Left ventricle myocardium superior (tissue), 1 donor: ENCODE data around the gene ASXL1. TPM values are rescaled to one million over a fixed set of nuclear protein-coding genes. Genes with fewer than 3 reads are reported as not detected.

Source experiments
- ATAC-seq: fragments of 200-7000 bp; cut with Tn5 transposase; one replicate; pipeline ENCODE4 v1.9.1; 2020; ENCODE audit warnings: mild to moderate bottlenecking, moderate library complexity
- DNase-seq: peaks from one replicate; pipeline ENCODE4 v3.0.0-alpha.2; 2020
- intact Hi-C: fragments of 100-400 bp; cut with micrococcal nuclease; formaldehyde crosslinking; loops from one replicate; pipeline ENCODE4 v1.11.0; 2022
- total RNA-seq: library from RNA; stranded (reverse); fragmentation: NEBNext Ultra II Directional; extraction: Animal tissue kit (Norgen Biotek cat#: 25700); gene quantifications from one replicate; pipeline ENCODE4 v1.2.1, GENCODE V29; 2021
- donor health status: DM: no; HTN: yes; CAD: no; lungs with severe emphysema.

ASXL1 gene
- total RNA-seq, 1 donor from 2014 or later: 25.7 TPM

DNA sequence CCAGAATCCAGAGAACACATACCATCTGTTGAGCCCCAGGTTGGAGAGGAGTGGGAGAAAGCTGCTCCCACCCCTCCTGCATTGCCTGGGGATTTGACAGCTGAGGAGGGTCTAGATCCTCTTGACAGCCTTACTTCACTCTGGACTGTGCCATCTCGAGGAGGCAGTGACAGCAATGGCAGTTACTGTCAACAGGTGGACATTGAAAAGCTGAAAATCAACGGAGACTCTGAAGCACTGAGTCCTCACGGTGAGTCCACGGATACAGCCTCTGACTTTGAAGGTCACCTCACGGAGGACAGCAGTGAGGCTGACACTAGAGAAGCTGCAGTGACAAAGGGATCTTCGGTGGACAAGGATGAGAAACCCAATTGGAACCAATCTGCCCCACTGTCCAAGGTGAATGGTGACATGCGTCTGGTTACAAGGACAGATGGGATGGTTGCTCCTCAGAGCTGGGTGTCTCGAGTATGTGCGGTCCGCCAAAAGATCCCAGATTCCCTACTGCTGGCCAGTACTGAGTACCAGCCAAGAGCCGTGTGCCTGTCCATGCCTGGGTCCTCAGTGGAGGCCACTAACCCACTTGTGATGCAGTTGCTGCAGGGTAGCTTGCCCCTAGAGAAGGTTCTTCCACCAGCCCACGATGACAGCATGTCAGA lies 77.4 kb downstream of the ASXL1 start:
- DNase-seq (no peak), ATAC-seq (no peak)
- intact Hi-C loops: no loop called here

- intact Hi-C loops: no loop called here
- no peak for ATAC-seq
- DNase-seq: no peak
These were observed 78.2 kb downstream of the ASXL1 start for GRCh38 chr20:32436142-32436861.

DNA sequence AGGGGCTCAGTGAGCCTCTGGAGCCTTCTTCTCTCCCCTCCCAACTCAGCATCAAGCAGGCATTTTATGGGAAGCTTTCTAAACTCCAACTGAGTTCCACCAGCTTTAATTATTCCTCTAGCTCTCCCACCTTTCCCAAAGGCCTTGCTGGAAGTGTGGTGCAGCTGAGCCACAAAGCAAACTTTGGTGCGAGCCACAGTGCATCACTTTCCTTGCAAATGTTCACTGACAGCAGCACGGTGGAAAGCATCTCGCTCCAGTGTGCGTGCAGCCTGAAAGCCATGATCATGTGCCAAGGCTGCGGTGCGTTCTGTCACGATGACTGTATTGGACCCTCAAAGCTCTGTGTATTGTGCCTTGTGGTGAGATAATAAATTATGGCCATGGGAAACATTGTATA lies 78.8 kb downstream of the ASXL1 start:
- intact Hi-C loops: no loop called here

GRCh38 chr20:32437391-32438074 lies 79.4 kb downstream of the ASXL1 start:
- intact Hi-C loops: no loop called here
- ATAC-seq (no peak), DNase-seq (no peak)

More for the DNA sequence above, 78.8 kb downstream of the ASXL1 start:
- ATAC-seq (no peak), DNase-seq (no peak)

- DNase-seq (no peak), ATAC-seq (no peak)
- intact Hi-C loops: no loop called here
These were observed 80.3 kb downstream of the ASXL1 start for GRCh38 chr20:32438331-32438858.

DNA sequence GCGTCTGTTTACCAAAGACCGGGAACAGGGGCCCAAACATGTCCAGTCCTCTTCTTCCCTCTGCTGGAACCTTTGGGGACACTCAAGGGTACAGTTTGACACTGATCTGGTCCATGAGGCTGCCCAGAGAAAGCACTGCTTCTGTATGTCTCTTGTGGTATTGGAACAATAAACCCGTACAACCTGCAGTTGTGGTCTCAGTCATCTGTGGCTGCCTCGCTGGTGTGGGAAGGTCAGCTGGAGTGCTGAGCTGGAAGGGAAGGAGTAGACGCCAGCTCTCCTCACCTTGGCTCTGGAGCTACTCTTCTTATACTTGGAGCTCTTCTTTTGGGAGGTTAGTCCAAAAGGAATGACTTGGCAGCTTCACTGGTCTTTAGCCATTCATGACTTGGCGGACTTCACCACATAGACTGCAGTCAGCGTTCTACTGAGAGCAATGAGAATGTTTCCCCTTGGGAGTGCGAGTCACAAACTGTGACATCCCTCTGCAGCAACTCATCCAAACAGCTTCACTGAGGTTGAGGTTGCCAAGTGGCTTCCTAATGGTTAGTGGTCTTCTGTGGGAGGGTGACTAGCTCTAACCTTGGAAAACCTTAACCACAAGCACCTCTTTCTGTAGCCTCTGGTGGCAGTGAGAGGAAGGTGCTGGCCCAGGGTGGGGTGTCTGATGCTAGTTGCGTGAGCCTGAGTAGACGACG lies 81.2 kb downstream of the ASXL1 start:
- intact Hi-C loops: no loop called here
- ATAC-seq (no peak), DNase-seq (no peak)

DNA sequence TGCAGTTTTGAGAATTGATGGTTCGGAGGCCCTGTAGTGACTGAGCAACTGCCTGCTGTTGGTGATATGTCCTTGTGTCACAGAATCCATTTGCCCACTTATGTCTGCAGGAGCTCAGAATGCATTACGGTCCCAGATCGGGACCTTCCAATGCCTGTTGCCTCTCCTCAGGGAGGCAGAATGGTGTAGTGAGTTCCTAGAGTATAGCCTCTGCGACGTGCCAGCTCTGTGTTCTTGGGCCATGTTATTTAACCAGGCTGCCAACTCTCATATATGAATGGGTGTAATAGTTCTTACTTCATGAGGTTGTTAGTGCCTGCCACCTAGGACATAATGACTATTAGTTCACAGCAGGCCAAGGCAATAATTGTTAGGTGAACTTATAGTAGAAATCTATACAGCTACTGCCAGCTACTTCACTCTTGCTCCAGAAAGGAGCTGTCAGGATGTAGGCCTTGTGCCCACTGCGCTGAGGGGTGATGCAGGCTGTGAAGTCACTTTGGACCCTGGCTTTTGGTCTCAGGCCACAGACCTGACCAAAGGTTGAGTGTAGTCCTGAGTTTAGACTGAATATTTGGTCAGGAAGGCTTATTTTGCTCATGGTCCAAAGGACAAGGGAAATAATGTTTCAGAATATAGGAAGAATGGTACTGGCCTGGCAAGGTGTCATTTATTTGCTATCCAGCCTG lies 82.1 kb downstream of the ASXL1 start:
- DNase-seq (no peak), ATAC-seq (no peak)

DNA sequence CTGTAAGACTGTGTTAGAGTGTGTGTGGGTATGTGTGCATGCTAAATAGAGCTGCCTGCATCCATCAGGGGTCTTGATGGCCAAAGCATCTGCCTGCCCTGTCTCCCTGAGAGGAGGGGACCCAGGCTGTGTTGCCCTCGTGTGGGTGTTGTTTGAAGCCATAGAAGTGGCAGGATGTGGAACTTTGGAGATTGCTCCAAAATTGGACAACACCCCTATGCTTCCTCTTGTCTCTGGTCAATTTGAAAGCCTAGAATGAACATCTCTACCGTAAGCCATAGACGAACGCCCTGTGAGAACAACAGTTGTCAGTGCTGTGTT lies 82.6 kb downstream of the ASXL1 start:
- DNase-seq (no peak), ATAC-seq (no peak)
- intact Hi-C loops: no loop called here

More for the DNA sequence above, 82.1 kb downstream of the ASXL1 start:
- intact Hi-C loops: no loop called here

DNA sequence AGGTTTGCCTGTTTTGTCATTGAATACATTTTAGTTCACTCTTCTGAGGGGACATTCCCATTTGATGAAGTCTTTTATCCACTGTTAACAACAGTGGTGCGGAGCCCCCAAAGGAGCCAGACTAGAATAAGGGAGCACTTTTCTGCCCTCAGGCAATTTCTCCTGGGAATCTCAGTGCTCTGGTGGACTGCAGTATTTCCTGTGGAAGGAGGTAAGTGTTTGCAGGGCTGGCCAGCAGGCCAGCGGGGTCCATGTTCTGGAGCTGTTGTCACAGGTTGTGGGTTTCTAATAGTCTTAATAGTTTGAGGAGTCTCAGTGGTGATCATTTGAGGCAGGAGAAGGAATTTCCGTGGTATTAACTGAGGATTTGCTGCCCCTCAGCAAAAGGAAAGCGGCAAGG lies 83.5 kb downstream of the ASXL1 start:
- ATAC-seq (no peak), DNase-seq (no peak)
- intact Hi-C loops: no loop called here

- ATAC-seq: no peak
- DNase-seq: no peak
- intact Hi-C loops: no loop called here
These were observed 84.7 kb downstream of the ASXL1 start for GRCh38 chr20:32442630-32443373.

DNA sequence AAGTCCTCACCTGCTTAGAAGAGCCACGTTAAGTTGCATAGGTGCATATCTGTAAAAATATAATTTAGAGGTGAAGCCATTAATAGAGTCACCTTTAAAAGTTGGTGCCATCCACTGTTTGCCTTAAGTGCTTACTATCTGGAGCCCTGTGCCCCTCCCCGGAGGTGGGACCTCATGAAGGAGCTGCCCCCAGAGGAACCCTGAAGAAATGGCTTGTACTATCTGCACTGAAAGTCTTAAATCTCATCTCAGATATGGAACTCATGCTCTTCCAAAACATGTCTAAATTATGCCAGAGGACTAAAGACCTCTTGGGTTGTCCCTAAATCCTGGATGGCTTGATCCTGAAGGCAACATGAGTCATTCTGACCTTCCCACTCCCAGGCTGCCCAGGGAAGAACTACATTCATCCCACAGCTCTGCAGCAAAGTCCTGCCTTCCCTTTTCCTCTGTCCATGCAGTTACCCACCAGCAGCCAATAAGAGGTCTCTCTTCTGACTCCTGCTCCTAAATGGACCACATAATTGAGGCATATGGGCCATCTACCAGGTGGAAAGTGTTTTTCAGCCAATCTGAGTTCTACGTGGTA lies 85.3 kb downstream of the ASXL1 start:
- no peak for ATAC-seq
- intact Hi-C loops: no loop called here

GRCh38 chr20:32444474-32445220 lies 86.5 kb downstream of the ASXL1 start:
- ATAC-seq: no peak
- no peak for DNase-seq
- intact Hi-C loops: no loop called here

More for the DNA sequence above, 85.3 kb downstream of the ASXL1 start:
- no peak for DNase-seq

- DNase-seq (peak; percentile 29), ATAC-seq (no peak)
- intact Hi-C loops: no loop called here
These were observed 87.6 kb downstream of the ASXL1 start for GRCh38 chr20:32445539-32446273.

- intact Hi-C loops: no loop called here
- DNase-seq (peak; percentile 28), ATAC-seq (peak; percentile 14)
These were observed 88.4 kb downstream of the ASXL1 start for GRCh38 chr20:32446301-32447100.

GRCh38 chr20:32447136-32448027 lies 89.3 kb downstream of the ASXL1 start:
- ATAC-seq (peak; percentile 70), DNase-seq (peak; percentile 45)
- intact Hi-C loops: no loop called here
